ENCODE results near the gene MYOZ2.
"Not testable (repeated sequence)": the region's sequence is repeated elsewhere in the genome, so short reads cannot be mapped to it uniquely, and the experiment has no call there.

Gene MYOZ2

GRCh38 chr4:119170195-119170594 lies 34.6 kb downstream of the MYOZ2 start:
- H3K27me3 ChIP-seq (ENCODE audit: insufficient read depth, low read length) = no peaks in the 10 kb centered on the region
- no peaks in the 10 kb centered on the region for H3K36me3 ChIP-seq (ENCODE audit: insufficient read depth, low read length)
- H4K20me1 ChIP-seq (ENCODE audit: insufficient read depth, low read length) = no peaks in the 10 kb centered on the region
- H3K9me3 ChIP-seq (ENCODE audit: low read length) = no peaks in the 10 kb centered on the region
- H3K79me2 ChIP-seq (ENCODE audit: insufficient read depth, low read length) = no peaks in the 10 kb centered on the region
- no peaks in the 10 kb centered on the region for H3F3A ChIP-seq (ENCODE audit: insufficient read depth, low read length)
- H2AFZ ChIP-seq (ENCODE audit: low read length) = no peak overlapping the region
- H3K4me2 ChIP-seq (ENCODE audit: low read length) = no peak overlapping the region
- H3K4me1 ChIP-seq (ENCODE audit: insufficient read depth, low read length, severe bottlenecking) = no peaks in the 10 kb centered on the region
- no peak overlapping the region for H3K4me3 ChIP-seq (ENCODE audit: low read depth, low read length, poor library complexity, severe bottlenecking)
- H3K9ac ChIP-seq (ENCODE audit: low read length) = no peak overlapping the region
- no peaks in the 10 kb centered on the region for H3K9me2 ChIP-seq (ENCODE audit: low read depth, low read length)
- TF ChIP-seq CTCF (IDR thresholded peaks at IDR 0.05; ENCODE audit: low read length) = no peak
- TF ChIP-seq EZH2 (IDR thresholded peaks at IDR 0.05; ENCODE audit: borderline replicate concordance, low read length) = no peak
- H3K27ac ChIP-seq (ENCODE audit: low read depth, low read length, poor library complexity, severe bottlenecking) = no peak overlapping the region

- no peak for TF ChIP-seq EZH2 (IDR thresholded peaks at IDR 0.05; ENCODE audit: borderline replicate concordance, low read length)
- TF ChIP-seq CTCF (IDR thresholded peaks at IDR 0.05; ENCODE audit: low read length) = no peak
- Histone ChIP-seq H3K9me2 (ENCODE audit: low read depth, low read length) (no peaks in the 10 kb centered on the region), H3K27ac (ENCODE audit: low read depth, low read length, poor library complexity, severe bottlenecking) (no peak overlapping the region), H3K4me3 (ENCODE audit: low read depth, low read length, poor library complexity, severe bottlenecking) (no peak overlapping the region), H3K9me3 (ENCODE audit: low read length) (no peaks in the 10 kb centered on the region), H2AFZ (ENCODE audit: low read length) (peak overlapping the region; percentile 70; the same call in 1 of the 2 replicates), H3K4me1 (ENCODE audit: insufficient read depth, low read length, severe bottlenecking) (no peaks in the 10 kb centered on the region), H3K4me2 (ENCODE audit: low read length) (no peak overlapping the region), H3K79me2 (ENCODE audit: insufficient read depth, low read length) (no peaks in the 10 kb centered on the region), H3F3A (ENCODE audit: insufficient read depth, low read length) (no peaks in the 10 kb centered on the region), H4K20me1 (ENCODE audit: insufficient read depth, low read length) (no peaks in the 10 kb centered on the region), H3K27me3 (ENCODE audit: insufficient read depth, low read length) (no peaks in the 10 kb centered on the region), H3K9ac (ENCODE audit: low read length) (no peak overlapping the region), H3K36me3 (ENCODE audit: insufficient read depth, low read length) (no peaks in the 10 kb centered on the region)
Observed at GRCh38 chr4:119172223-119172622, 36.6 kb downstream of the MYOZ2 start.

- not testable (repeated sequence) for H3K27ac ChIP-seq (ENCODE audit: low read depth, low read length, poor library complexity, severe bottlenecking); H3K4me3 ChIP-seq (ENCODE audit: low read depth, low read length, poor library complexity, severe bottlenecking); H3K27me3 ChIP-seq (ENCODE audit: insufficient read depth, low read length); H3K36me3 ChIP-seq (ENCODE audit: insufficient read depth, low read length); H3K4me1 ChIP-seq (ENCODE audit: insufficient read depth, low read length, severe bottlenecking); H3K9me2 ChIP-seq (ENCODE audit: low read depth, low read length); H4K20me1 ChIP-seq (ENCODE audit: insufficient read depth, low read length); H2AFZ ChIP-seq (ENCODE audit: low read length); H3K9me3 ChIP-seq (ENCODE audit: low read length); H3F3A ChIP-seq (ENCODE audit: insufficient read depth, low read length); H3K79me2 ChIP-seq (ENCODE audit: insufficient read depth, low read length); H3K4me2 ChIP-seq (ENCODE audit: low read length); H3K9ac ChIP-seq (ENCODE audit: low read length)
Observed at GRCh38 chr4:119173729-119174361, 38.2 kb downstream of the MYOZ2 start.

GRCh38 chr4:119179011-119179410 lies 43.4 kb downstream of the MYOZ2 start:
- no peak for TF ChIP-seq CTCF (IDR thresholded peaks at IDR 0.05; ENCODE audit: low read length)
- TF ChIP-seq EZH2 (IDR thresholded peaks at IDR 0.05; ENCODE audit: borderline replicate concordance, low read length) = no peak

More at GRCh38 chr4:119179011-119179410, 43.4 kb downstream of the MYOZ2 start:
- H3K36me3 ChIP-seq (ENCODE audit: insufficient read depth, low read length) = no peaks in the 10 kb centered on the region
- H3K79me2 ChIP-seq (ENCODE audit: insufficient read depth, low read length) = no peaks in the 10 kb centered on the region
- H3K4me1 ChIP-seq (ENCODE audit: insufficient read depth, low read length, severe bottlenecking) = no peaks in the 10 kb centered on the region
- H3K9me2 ChIP-seq (ENCODE audit: low read depth, low read length) = no peaks in the 10 kb centered on the region
- H3F3A ChIP-seq (ENCODE audit: insufficient read depth, low read length) = no peaks in the 10 kb centered on the region
- H3K27me3 ChIP-seq (ENCODE audit: insufficient read depth, low read length) = no peaks in the 10 kb centered on the region
- no peaks in the 10 kb centered on the region for H3K9me3 ChIP-seq (ENCODE audit: low read length)
- H3K9ac ChIP-seq (ENCODE audit: low read length) = no peak overlapping the region
- H3K27ac ChIP-seq (ENCODE audit: low read depth, low read length, poor library complexity, severe bottlenecking) = no peak overlapping the region
- no peak overlapping the region for H3K4me3 ChIP-seq (ENCODE audit: low read depth, low read length, poor library complexity, severe bottlenecking)
- H4K20me1 ChIP-seq (ENCODE audit: insufficient read depth, low read length) = no peaks in the 10 kb centered on the region
- H2AFZ ChIP-seq (ENCODE audit: low read length) = no peak overlapping the region
- no peak overlapping the region for H3K4me2 ChIP-seq (ENCODE audit: low read length)

Measured in OCI-LY1 (cell line).